ENCODE results near the gene PCDHGB7.

DNA sequence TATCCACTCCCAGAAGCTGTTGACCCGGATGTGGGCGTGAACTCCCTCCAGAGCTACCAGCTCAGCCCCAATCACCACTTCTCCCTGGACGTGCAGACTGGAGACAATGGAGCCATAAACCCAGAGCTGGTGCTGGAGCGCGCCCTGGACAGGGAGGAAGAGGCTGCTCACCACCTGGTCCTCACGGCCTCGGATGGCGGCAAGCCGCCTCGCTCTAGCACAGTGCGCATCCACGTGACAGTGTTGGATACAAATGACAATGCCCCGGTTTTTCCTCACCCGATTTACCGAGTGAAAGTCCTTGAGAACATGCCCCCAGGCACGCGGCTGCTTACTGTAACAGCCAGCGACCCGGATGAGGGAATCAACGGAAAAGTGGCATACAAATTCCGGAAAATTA, 24.2 kb upstream of the PCDHGB7 start:
- TF ChIP-seq, protein P1, sequence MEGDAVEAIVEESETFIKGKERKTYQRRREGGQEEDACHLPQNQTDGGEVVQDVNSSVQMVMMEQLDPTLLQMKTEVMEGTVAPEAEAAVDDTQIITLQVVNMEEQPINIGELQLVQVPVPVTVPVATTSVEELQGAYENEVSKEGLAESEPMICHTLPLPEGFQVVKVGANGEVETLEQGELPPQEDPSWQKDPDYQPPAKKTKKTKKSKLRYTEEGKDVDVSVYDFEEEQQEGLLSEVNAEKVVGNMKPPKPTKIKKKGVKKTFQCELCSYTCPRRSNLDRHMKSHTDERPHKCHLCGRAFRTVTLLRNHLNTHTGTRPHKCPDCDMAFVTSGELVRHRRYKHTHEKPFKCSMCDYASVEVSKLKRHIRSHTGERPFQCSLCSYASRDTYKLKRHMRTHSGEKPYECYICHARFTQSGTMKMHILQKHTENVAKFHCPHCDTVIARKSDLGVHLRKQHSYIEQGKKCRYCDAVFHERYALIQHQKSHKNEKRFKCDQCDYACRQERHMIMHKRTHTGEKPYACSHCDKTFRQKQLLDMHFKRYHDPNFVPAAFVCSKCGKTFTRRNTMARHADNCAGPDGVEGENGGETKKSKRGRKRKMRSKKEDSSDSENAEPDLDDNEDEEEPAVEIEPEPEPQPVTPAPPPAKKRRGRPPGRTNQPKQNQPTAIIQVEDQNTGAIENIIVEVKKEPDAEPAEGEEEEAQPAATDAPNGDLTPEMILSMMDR (IDR thresholded peaks at IDR 0.05) = no peak
- TF ChIP-seq POLR2A (IDR thresholded peaks at IDR 0.05) = no peak
- no peak for TF ChIP-seq POLR2AphosphoS5 (IDR thresholded peaks at IDR 0.05; ENCODE audit: insufficient read depth in 1 of 2, low read depth in 1 of 2)

All from vagina (tissue), 2 donors.